ENCODE data around the gene DNAI2. TPM values are rescaled to one million over a fixed set of nuclear protein-coding genes. Genes with fewer than 3 reads are reported as not detected.

Gene DNAI2
- polyA plus RNA-seq, 1 experiment = not detected

- no peak for DNase-seq (ENCODE audit: low read depth, low spot score)
- no peaks in the 10 kb centered on the region for H3K27me3 ChIP-seq (ENCODE audit: control insufficient read depth, insufficient read depth, low read length)
- POLR2A ChIA-PET = no interaction called here
- CTCF ChIA-PET = interaction anchor here (0.5 kb wide), 1 partner anchor 69 kb away, joined by 3 read pairs; no protein-coding TSS in a partner anchor
- no peak overlapping the region for H3K27ac ChIP-seq (ENCODE audit: low read depth, low read length)
- no peaks in the 10 kb centered on the region for H3K9me3 ChIP-seq (ENCODE audit: control insufficient read depth, insufficient read depth, low read length)
- H3K4me3 ChIP-seq (ENCODE audit: low read depth, low read length) = no peak overlapping the region
- TF ChIP-seq, protein P1, sequence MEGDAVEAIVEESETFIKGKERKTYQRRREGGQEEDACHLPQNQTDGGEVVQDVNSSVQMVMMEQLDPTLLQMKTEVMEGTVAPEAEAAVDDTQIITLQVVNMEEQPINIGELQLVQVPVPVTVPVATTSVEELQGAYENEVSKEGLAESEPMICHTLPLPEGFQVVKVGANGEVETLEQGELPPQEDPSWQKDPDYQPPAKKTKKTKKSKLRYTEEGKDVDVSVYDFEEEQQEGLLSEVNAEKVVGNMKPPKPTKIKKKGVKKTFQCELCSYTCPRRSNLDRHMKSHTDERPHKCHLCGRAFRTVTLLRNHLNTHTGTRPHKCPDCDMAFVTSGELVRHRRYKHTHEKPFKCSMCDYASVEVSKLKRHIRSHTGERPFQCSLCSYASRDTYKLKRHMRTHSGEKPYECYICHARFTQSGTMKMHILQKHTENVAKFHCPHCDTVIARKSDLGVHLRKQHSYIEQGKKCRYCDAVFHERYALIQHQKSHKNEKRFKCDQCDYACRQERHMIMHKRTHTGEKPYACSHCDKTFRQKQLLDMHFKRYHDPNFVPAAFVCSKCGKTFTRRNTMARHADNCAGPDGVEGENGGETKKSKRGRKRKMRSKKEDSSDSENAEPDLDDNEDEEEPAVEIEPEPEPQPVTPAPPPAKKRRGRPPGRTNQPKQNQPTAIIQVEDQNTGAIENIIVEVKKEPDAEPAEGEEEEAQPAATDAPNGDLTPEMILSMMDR (IDR thresholded peaks at IDR 0.05; ENCODE audit: low read depth, low read length) = no peak
Measured at GRCh38 chr17:74228306-74228978, 45.6 kb upstream of the DNAI2 start.

DNA sequence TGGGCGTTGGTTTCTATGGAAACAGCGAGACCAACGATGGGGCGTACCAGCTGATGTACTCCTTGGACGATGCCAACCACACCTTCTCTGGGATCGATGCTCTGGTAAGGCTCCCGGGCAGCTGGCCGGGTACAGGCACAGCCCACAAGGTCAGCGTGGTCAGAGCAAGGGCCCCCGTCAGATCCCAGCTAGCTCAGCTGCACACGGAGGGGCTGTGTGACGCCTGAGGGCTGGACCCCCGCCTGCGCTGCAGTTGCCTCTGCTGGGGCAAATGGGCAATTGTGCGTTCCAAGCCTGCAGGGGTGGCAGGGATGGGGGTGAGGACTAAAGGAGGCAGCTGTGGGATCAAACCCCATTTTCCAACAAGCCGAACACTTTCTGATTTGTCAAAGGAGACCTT, 43.1 kb upstream of the DNAI2 start:
- CTCF ChIA-PET = no interaction called here
- no peak for DNase-seq (ENCODE audit: low read depth, low spot score)
- Histone ChIP-seq H3K9me3 (ENCODE audit: control insufficient read depth, insufficient read depth, low read length) (no peaks in the 10 kb centered on the region), H3K27me3 (ENCODE audit: control insufficient read depth, insufficient read depth, low read length) (no peaks in the 10 kb centered on the region), H3K27ac (ENCODE audit: low read depth, low read length) (no peak overlapping the region), H3K4me3 (ENCODE audit: low read depth, low read length) (no peak overlapping the region)
- TF ChIP-seq, protein P1 (IDR thresholded peaks at IDR 0.05; ENCODE audit: low read depth, low read length) = no peak
- POLR2A ChIA-PET = interaction anchor here (1.2 kb wide), 1 partner anchor 27 kb away, joined by 3 read pairs; the partner anchor contains the start of gene RPL38

DNA sequence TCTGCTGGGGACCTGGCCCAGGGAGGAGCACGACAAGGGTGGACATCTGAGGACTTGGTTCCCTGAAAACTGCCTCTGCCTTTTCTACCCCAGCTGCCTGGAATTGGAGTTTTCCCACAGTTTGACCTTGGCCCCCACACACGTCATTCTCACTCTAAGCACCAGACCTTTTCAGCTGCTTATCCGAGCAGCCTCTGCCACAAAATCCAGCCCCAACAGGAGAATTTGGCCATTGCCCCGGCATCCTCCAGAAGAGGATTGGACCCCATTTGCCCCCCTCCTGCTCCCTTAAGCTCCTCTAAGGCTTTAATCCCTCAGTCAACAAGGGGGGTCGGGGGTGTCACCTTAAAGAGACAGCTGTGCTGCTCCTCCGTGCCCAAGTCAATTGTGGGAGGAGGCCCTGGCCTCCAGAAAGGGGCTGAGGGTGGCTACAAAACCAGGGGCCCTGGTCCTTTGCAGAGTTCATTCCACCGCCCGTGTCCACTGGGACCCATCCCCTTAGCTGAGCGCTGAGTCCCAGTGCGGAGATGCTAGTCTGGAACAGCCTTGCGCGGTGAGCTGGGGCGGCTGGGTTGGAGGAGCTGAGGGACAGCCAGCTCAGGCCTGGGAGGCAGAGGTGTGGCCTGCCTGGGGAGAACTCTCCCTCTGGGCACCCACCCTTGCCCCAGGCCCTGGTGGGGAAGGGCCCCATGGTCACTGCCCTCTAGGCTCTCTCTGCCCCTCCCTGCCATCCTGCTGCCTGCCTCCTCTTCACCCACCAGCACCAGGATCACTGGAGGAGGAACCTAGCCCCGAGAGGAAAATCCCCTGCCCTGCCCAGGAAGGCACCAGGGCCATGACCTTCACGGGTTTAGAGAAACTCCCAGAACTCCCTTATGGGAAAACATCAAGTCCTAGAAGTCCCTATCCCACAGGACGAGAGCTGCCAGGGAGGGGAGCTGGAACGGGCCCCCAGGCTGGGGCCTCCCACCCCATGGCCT, 41.8 kb upstream of the DNAI2 start:
- no peak overlapping the region for H3K27ac ChIP-seq (ENCODE audit: low read depth, low read length)
- ChIA-PET POLR2A (no interaction called here), CTCF (no interaction called here)
- TF ChIP-seq, protein P1 (IDR thresholded peaks at IDR 0.05; ENCODE audit: low read depth, low read length) = no peak
- H3K27me3 ChIP-seq (ENCODE audit: control insufficient read depth, insufficient read depth, low read length) = peaks cover 2% of the 10 kb centered on the region
- no peaks in the 10 kb centered on the region for H3K9me3 ChIP-seq (ENCODE audit: control insufficient read depth, insufficient read depth, low read length)
- no peak overlapping the region for H3K4me3 ChIP-seq (ENCODE audit: low read depth, low read length)
- no peak for DNase-seq (ENCODE audit: low read depth, low spot score)

DNA sequence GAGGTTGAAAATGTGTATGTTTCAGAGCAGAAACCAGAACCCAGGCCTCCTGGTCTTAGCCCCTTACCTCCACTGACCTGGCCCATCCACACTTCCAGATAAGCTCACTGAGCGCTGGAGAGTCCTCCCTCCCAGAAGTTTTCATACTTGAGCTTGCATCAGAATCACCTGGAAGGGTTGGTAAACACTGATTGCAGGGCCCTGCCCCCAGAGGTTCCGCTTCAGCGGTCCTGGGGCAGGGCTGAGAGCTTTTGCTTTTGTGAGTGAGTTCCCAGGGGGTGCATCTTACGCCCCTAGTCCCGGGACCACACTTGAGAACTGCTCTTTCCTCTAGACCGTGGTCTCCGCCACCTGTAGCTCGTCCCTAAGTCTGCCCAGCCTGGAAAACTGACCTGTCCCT, 40.1 kb upstream of the DNAI2 start:
- TF ChIP-seq, protein P1 (IDR thresholded peaks at IDR 0.05; ENCODE audit: low read depth, low read length) = no peak
- Histone ChIP-seq H3K4me3 (ENCODE audit: low read depth, low read length) (no peak overlapping the region), H3K27ac (ENCODE audit: low read depth, low read length) (peak overlapping the region; percentile 21), H3K9me3 (ENCODE audit: control insufficient read depth, insufficient read depth, low read length) (no peaks in the 10 kb centered on the region), H3K27me3 (ENCODE audit: control insufficient read depth, insufficient read depth, low read length) (peaks cover 2% of the 10 kb centered on the region)
- DNase-seq (ENCODE audit: low read depth, low spot score) = no peak
- POLR2A ChIA-PET = no interaction called here
- CTCF ChIA-PET = no interaction called here

GRCh38 chr17:74234486-74234885, 39.5 kb upstream of the DNAI2 start:
- DNase-seq (ENCODE audit: low read depth, low spot score) = no peak
- ChIA-PET POLR2A (no interaction called here), CTCF (no interaction called here)
- H3K27me3 ChIP-seq (ENCODE audit: control insufficient read depth, insufficient read depth, low read length) = peaks cover 2% of the 10 kb centered on the region
- H3K27ac ChIP-seq (ENCODE audit: low read depth, low read length) = no peak overlapping the region
- TF ChIP-seq, protein P1 (IDR thresholded peaks at IDR 0.05; ENCODE audit: low read depth, low read length) = no peak
- H3K4me3 ChIP-seq (ENCODE audit: low read depth, low read length) = no peak overlapping the region
- H3K9me3 ChIP-seq (ENCODE audit: control insufficient read depth, insufficient read depth, low read length) = no peaks in the 10 kb centered on the region
